GM19043 (cell line): ENCODE results near the gene COX19.
"Not testable (repeated sequence)": the region's sequence is repeated elsewhere in the genome, so short reads cannot be mapped to it uniquely, and the experiment has no call there.

Experiments used
- ATAC-seq: cut with Tn5 transposase; IDR thresholded peaks from one replicate; pipeline ENCODE4 v1.9.1; 2021; ENCODE audit warnings: low read depth; ENCODE audit not compliant: unreplicated experiment

The COX19 gene

GRCh38 chr7:931871-932650 is 43.3 kb downstream of the COX19 start:
- ATAC-seq: no peak

GRCh38 chr7:930975-931758 is 44.2 kb downstream of the COX19 start:
- ATAC-seq: no peak

DNA sequence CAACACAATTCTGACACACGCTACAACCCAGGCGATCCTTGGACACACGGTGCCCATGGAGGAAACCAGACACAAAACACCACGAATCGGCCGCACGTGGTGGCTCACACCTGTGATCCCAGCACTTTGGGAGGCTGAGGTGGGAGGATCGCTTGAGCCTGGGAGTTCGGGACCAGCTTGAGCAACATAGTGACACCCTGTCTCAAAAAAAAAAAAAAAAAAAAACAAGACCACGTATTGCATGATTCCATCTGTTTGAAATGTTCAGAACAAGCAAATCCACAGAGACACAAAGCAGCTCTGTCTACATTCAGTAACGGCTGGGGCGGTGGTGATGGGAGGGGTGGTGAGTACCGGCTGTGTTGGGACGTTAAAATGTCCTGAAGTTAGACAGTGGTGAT is 46.0 kb downstream of the COX19 start:
- ATAC-seq: no peak

DNA sequence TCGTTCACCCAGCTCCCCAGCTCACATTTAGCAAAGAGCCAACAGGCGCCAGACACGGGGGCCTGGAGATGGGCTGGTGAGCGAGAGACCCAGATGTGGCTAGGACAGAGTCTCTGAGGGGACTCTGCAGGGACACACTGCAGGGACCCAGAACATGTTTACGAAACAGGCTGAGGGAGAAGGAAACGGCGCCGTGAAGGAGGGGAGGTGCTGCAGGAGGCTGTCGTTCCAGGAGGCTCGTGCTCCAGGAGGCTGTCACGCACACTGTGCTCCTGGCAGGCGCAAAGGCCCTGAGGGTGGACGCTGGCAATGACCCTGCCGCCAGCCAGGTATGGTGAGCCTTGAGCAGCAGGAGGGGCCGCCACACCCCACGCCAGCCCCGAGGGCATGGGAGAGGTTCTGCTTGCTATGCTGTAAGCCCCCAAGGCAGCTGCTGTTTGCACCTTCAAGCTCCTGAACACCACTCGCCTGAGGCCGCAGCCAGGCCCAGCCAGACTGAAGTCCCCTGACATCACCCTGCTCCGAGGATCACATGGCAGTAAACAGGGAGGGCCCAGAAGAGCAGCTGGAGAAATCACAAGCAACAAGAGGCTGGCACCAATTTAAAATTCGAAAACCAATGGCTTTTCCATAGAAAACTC is 48.2 kb downstream of the COX19 start:
- no peak for ATAC-seq

DNA sequence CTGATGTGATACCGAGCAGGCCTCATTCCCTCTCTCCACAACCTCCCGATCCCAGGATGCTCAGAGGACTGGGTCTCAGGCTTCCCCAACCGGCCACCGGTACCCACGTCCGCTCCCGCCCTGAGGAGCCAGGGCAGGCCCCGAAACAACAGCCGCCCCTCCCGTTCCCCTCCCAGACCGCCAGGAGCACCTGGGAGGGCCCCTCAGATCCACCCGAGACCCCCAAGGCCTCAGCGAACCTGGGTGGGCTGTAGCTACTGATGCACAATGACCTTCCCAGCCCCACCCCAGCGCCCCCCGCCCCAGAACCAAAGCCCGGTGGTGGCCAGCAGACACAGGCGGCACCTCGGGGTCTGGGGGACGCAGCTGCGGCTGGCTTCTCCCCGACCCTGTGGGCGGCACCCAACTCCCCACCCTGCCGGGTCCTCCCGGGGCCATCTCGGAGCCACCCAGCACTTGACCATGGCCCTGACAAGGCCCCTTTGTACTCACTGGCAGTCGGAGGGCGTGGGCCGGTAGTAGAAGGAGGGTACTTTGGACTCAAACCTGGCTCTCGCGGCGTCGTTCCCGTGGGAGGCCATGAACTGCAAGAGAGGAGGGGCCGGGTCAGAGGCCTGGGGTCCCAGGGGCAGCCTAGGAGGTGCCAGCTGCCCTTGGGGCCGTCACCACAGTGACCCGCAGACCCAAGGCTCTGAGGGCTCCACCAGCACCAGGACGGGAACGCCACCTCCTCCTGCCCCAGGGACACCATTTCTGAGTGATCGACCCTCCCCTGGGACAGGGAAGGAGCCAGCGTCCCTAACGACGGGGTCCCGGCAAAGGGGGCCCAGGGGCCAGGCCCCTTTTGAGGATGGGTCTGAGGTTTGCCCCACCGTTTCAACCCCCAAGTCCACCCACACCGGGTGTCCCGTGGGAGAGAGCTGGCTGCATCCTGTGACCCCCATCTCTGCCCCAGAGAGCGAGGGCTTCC is 49.0 kb downstream of the COX19 start:
- no peak for ATAC-seq

- no peak for ATAC-seq
These were observed 49.7 kb downstream of the COX19 start for GRCh38 chr7:925601-926000.

- peak; percentile 45 for ATAC-seq
These were observed 50.7 kb downstream of the COX19 start for GRCh38 chr7:924541-925231.

- not testable (repeated sequence) for ATAC-seq
These were observed 51.3 kb downstream of the COX19 start for GRCh38 chr7:924042-924441.

- peak; percentile 76 for ATAC-seq
These were observed 52.0 kb downstream of the COX19 start for GRCh38 chr7:923108-924041.

GRCh38 chr7:922334-923107 is 52.8 kb downstream of the COX19 start:
- ATAC-seq: peak; percentile 5

- ATAC-seq: no peak
These were observed 53.6 kb downstream of the COX19 start for GRCh38 chr7:921581-922333.

DNA sequence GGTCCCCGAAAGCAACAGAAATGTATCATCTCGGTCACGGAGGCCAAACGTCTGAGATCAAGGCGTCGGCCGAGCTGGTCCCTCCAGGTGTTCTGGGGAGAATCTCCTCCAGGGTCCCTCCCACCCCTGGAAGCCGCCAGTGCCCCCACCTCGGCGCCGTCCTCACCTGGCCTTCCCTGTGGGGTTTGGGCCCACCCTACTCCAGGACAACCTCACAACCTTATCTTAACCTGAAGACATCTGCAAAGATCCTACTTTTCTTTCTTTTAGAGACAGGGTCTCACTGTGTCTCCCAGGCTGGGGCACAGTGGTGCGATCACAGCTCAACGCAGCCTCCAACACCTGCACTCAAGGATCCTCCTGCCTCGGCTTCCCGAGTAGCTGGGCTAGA is 54.3 kb downstream of the COX19 start:
- no peak for ATAC-seq

DNA sequence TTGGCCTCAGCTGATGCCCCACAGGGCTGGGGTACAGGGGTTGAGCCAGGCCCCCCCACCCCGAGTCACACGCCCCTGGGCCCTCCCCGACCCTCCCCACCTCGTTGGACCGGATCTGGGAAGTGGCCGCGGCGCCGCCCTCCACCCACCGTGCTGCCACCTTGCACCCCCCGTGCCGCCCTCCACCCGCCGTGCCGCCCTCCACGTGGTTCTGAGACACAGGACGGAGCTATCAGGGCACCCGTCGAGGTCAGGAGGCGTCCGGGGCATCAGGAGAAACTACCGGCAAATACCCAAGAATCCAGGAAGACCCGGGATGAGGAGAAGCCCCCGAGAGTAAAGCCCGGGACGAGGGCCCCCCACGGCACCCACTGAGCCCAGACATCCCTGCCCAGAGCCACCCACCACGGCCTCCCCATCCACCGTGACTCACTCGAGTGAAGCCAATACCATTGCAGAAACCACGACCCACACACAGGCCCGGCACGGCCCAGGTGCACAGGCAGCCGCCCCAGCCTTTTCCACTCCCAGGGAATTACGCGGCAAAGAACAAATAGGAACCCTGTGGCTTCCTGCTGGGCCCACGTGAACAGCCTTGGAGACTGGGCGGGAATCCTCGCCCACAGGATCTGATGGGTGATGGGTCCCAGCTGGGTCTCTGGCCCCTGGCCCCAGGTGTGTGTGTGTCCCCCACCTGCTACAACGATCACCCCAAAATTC is 54.8 kb downstream of the COX19 start:
- no peak for ATAC-seq

DNA sequence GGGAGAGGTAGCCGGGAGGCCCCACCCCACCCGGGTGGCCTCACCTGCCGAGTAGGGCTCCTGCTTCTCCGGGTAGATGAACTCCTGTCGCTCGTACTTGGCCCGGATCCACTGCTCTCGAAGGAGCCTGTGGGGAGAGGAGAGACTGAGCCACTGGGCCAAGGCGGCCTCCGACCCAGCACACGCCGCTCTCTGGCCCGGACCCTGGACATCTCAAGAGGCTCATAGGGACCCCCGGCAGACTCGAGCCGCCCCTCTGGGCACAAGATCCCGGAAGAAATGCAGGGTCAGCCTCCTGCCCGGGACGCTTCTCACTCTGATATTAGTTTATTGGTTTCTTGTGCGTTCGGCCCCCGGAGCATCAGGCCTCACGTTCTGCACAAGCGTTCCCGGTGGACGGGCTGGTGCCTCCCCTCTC is 55.4 kb downstream of the COX19 start:
- no peak for ATAC-seq

- ATAC-seq: no peak
These were observed 56.3 kb downstream of the COX19 start for GRCh38 chr7:919114-919442.

DNA sequence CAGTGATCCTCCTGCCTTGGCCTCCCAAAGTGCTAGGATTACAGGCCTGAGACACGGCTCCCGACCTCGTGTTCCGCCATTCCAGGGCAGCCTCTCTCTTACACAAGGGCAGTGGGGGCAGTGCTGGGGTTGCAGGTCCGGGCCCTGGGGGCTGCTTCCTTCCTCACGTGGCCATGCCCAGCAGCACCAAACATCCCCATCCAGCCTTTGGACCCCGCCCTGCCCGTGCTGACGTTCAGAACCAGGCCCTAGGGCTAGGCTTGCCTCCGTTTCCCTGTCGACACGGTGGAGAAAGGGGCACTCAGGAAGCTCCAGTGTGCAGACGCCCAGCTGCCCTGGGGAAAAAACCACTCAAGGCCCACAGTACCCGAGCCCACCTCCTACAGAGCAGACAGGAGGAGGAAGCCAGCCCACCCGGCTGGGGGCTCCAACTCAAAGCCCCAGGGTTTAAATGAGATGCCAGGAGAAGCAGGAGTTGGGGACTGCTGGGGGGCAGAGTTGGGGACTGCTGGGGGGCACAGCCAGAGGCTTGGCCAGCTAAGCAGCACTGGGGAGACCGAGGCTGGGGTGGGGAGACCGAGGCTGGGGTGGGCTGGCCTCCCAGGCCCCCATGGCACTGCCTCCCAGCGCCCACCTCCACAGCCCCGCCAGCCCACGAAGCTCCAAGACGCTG is 56.8 kb downstream of the COX19 start:
- ATAC-seq: no peak
